GM20000 (cell line): ENCODE measurements around the gene ASB9.
A peak's percentile ranks its signal among the peaks of the same experiment; 100 is the strongest.
"Not testable (repeated sequence)": the region's sequence is repeated elsewhere in the genome, so short reads cannot be mapped to it uniquely, and the experiment has no call there.

Experiments
- DNase-seq: peaks from one replicate; pipeline ENCODE4 v3.0.0; 2012; ENCODE audit warnings: low spot score
- CTCF ChIP-seq: IDR thresholded peaks from 2 replicates; pipeline ENCODE4 v1.5.1; 2012; ENCODE audit warnings: mild to moderate bottlenecking, control low read depth; ENCODE audit errors: extremely low read depth, missing control alignments

Gene ASB9

GRCh38 chrX:15206306-15206705 lies 63.6 kb downstream of the ASB9 start:
- no peak for TF ChIP-seq CTCF
- DNase-seq: no peak

GRCh38 chrX:15204130-15204751 lies 65.6 kb downstream of the ASB9 start:
- DNase-seq: peak; percentile 27
- TF ChIP-seq CTCF: no peak

DNA sequence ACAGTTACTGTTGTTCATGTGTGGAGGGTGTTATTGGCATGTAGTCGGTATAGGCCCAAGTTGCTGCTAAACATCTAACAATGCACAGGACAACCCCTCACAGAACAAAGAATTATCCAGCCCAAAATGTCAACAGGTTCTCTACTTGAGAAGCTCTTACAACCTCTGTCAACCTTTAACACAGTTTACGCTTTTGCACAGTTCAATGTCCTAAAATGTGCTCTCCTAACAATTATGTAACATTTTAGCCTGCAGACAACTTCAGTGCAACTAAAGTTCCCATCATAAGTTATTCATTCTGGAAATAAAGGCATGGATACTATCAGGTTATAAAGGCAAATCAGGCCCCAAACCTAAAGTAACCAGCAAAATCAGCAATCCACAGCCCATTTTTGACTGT lies 66.2 kb downstream of the ASB9 start:
- no peak for DNase-seq
- no peak for TF ChIP-seq CTCF

DNA sequence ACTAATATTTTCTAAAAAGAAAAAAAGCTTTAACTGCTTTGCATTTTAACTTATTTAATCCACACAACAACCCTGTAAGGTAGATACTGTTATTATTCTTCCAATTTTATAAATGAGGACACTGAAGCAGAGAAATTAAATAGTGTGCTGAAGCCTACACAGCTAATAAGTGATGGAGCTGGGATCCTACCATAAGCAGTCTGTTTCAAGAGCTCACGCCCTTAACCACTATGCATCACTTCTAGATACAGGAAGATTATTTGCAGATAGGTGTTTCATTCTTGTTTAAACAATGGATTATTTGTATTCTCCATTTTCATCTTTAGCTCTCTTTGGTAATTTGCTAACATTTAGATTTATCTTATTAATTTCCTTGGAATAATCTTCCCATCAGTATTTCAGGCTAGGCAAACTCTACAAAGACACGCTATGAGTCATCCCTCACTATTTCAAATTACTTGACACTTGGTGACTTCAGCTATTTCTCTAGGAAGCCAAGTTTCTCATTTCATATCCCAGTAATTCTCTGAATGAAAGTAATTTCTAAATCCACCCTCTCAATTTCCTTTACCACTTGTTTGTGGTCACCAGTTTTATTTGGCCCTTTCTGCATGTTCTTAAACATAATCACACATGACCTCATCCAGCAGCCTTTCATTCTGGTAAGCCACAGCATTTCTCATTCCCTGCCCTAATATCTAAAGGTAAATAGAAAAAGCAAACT lies 67.3 kb downstream of the ASB9 start:
- peak; percentile 1 for DNase-seq
- TF ChIP-seq CTCF: no peak

- DNase-seq: no peak
- no peak for TF ChIP-seq CTCF
Measured at GRCh38 chrX:15200871-15201270, 69.0 kb downstream of the ASB9 start.

DNA sequence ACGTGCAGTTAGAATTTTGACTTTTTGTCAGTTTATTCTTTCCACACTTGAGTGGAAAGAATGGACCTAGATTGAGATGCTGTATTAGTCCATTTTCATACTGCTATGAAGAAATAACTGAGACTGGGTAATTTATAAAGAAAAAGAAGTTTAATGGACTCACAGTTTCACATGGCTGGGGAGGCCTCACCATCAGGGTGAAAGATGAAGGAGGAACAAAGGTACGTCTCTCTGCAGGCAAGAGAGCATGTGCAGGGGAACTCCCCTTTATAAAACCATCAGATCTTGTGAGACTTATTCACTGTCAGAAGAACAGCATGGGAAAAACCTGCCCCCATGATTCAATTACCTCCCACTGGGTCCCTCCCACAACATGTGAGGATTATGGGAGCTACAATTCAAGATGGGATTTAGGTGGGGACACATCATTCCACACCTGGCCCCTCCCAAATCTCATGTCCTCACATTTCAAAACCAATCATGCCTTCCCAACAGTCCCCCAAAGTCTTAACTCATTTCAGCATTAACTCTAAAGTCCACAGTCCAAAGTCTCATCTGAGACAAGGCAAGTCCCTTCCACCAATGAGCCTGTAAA lies 71.2 kb downstream of the ASB9 start:
- DNase-seq: not testable (repeated sequence)

GRCh38 chrX:15194146-15194545 lies 75.7 kb downstream of the ASB9 start:
- TF ChIP-seq CTCF: no peak
- no peak for DNase-seq
